Body of pancreas (tissue), 4 donors: ENCODE data around the gene BACH1.

Experiments used
- POLR2A ChIP-seq, 3 donors: fragments of 450-650 bp; IDR thresholded peaks; one replicate each; pipeline ENCODE4 v1.6.1; 2016; ENCODE audit warnings: antibody characterized with exemption in 3 of 3, mild to moderate bottlenecking in 2 of 3
- TF ChIP-seq, protein P1 (sequence below), 7 experiments: fragments of 450-650 bp in 4 of 7; fragments of 200-600 bp in 3 of 7; sonication (generic) in 3 of 7; IDR thresholded peaks; one replicate each; pipeline ENCODE4 v1.5.1; 2016 to 2019; ENCODE audit warnings: antibody characterized with exemption in 7 of 7

DNA sequence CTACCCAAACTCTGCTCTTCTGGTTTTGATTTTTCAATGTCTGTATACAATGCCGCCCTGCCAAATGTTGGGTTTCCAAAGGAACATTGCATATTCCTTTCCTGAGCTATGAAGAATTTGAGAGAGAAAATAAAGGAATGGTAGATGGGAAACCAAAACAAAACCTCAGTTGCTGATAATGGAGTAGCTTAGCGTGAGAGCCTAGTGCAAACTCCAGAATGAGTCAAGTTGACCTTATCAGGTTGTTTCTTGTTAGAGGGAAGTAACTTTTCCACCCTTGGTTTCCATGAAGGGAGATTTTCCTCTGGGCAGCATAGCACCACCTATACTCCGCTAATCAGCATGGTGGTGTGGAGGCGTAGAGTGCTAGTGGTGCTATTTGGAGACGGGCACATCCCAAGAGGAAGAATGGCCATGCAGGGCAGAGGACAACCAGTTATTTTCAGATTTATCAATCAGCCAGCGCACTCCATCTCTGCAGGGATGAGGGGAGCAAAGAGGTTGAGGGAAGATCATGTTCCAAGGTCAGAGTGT, 51.6 kb downstream of the BACH1 start:
- TF ChIP-seq POLR2A (IDR thresholded peaks at IDR 0.05): no peak
- TF ChIP-seq, protein P1, sequence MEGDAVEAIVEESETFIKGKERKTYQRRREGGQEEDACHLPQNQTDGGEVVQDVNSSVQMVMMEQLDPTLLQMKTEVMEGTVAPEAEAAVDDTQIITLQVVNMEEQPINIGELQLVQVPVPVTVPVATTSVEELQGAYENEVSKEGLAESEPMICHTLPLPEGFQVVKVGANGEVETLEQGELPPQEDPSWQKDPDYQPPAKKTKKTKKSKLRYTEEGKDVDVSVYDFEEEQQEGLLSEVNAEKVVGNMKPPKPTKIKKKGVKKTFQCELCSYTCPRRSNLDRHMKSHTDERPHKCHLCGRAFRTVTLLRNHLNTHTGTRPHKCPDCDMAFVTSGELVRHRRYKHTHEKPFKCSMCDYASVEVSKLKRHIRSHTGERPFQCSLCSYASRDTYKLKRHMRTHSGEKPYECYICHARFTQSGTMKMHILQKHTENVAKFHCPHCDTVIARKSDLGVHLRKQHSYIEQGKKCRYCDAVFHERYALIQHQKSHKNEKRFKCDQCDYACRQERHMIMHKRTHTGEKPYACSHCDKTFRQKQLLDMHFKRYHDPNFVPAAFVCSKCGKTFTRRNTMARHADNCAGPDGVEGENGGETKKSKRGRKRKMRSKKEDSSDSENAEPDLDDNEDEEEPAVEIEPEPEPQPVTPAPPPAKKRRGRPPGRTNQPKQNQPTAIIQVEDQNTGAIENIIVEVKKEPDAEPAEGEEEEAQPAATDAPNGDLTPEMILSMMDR (IDR thresholded peaks at IDR 0.05): no peak
